ENCODE measurements around the gene EIF4E1B.

Gene EIF4E1B

DNA sequence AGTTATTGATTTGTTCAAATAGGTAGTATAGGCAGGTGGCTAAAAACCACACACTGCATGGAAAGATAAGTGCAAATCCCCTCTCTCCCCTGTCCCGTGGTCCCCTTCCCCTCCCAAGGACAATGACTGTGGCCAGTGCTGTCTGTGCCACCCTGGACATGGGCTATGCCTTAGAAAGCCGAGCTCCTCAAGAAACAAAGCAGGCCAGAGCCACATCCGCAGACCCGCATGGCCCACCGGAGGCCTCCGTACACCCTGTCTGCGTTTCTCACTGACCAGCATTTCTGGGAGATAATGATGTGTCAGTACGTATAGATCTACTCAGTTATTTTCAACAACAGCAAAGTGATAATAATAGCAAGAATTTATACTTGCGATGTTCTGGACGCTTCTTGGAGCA, 33.1 kb downstream of the EIF4E1B start:
- DNase-seq (ENCODE audit: low spot score): no peak
- ChIA-PET POLR2A (ENCODE audit: low non-redundant PET) (no interaction called here), CTCF (interaction anchor here (0.9 kb wide), 1 partner anchor 449 kb away, joined by 3 read pairs; no protein-coding TSS in a partner anchor)
- TF ChIP-seq, protein P1, sequence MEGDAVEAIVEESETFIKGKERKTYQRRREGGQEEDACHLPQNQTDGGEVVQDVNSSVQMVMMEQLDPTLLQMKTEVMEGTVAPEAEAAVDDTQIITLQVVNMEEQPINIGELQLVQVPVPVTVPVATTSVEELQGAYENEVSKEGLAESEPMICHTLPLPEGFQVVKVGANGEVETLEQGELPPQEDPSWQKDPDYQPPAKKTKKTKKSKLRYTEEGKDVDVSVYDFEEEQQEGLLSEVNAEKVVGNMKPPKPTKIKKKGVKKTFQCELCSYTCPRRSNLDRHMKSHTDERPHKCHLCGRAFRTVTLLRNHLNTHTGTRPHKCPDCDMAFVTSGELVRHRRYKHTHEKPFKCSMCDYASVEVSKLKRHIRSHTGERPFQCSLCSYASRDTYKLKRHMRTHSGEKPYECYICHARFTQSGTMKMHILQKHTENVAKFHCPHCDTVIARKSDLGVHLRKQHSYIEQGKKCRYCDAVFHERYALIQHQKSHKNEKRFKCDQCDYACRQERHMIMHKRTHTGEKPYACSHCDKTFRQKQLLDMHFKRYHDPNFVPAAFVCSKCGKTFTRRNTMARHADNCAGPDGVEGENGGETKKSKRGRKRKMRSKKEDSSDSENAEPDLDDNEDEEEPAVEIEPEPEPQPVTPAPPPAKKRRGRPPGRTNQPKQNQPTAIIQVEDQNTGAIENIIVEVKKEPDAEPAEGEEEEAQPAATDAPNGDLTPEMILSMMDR (conservative IDR thresholded peaks at IDR 0.05; ENCODE audit: low read depth): no peak
- H3K27ac ChIP-seq: no peak overlapping the region

GRCh38 chr5:176664479-176664878, 34.0 kb downstream of the EIF4E1B start:
- TF ChIP-seq, protein P1 (conservative IDR thresholded peaks at IDR 0.05; ENCODE audit: low read depth): no peak
- ChIA-PET POLR2A (ENCODE audit: low non-redundant PET) (no interaction called here), CTCF (interaction anchor here (0.6 to 1.1 kb wide), 2 partner anchors 21 to 49 kb away, joined by 3 to 5 read pairs; no protein-coding TSS in a partner anchor)
- no peak for DNase-seq (ENCODE audit: low spot score)
- no peak overlapping the region for H3K27ac ChIP-seq

- POLR2A ChIA-PET (ENCODE audit: low non-redundant PET): no interaction called here
These were observed 34.4 kb downstream of the EIF4E1B start for GRCh38 chr5:176664886-176665285.

DNA sequence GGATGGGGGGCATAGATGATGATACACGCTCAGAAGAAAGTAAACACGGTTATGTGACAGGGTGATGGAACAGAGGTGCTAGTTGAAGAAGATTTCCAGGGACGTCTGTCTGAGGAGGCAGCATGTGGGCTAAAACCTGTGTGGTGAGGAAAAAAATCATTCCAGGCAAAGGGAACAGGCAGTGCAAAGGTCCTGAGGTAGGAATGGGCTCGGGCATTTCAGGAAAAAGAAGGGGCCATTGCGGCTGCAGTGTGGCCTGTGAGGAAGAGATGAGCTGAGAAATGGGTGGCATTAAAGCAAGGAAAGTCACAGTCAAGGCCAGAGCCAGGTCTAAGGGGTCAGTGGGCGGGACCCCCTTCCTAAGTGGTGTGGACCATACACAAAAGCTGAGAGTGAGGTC, 35.0 kb downstream of the EIF4E1B start:
- POLR2A ChIA-PET (ENCODE audit: low non-redundant PET): no interaction called here
- TF ChIP-seq, protein P1 (conservative IDR thresholded peaks at IDR 0.05; ENCODE audit: low read depth): no peak
- DNase-seq (ENCODE audit: low spot score): no peak
- no peak overlapping the region for H3K27ac ChIP-seq
- CTCF ChIA-PET: interaction anchor here (0.6 to 1.1 kb wide), 2 partner anchors 20 to 272 kb away, joined by 3 to 5 read pairs; no protein-coding TSS in a partner anchor

More at GRCh38 chr5:176664886-176665285, 34.4 kb downstream of the EIF4E1B start:
- CTCF ChIA-PET: interaction anchor here (0.6 to 1.1 kb wide), 3 partner anchors 21 to 273 kb away, joined by 3 to 5 read pairs (median 3); no protein-coding TSS in a partner anchor
- H3K27ac ChIP-seq: no peak overlapping the region
- no peak for DNase-seq (ENCODE audit: low spot score)
- TF ChIP-seq, protein P1 (conservative IDR thresholded peaks at IDR 0.05; ENCODE audit: low read depth): no peak

GRCh38 chr5:176667637-176668036, 37.2 kb downstream of the EIF4E1B start:
- CTCF ChIA-PET: interaction anchor here (0.7 to 1.4 kb wide), 3 partner anchors 8 to 444 kb away, joined by 3 to 4 read pairs (median 4); no protein-coding TSS in a partner anchor
- TF ChIP-seq, protein P1 (conservative IDR thresholded peaks at IDR 0.05; ENCODE audit: low read depth): no peak
- DNase-seq (ENCODE audit: low spot score): no peak
- H3K27ac ChIP-seq: no peak overlapping the region
- POLR2A ChIA-PET (ENCODE audit: low non-redundant PET): no interaction called here

DNA sequence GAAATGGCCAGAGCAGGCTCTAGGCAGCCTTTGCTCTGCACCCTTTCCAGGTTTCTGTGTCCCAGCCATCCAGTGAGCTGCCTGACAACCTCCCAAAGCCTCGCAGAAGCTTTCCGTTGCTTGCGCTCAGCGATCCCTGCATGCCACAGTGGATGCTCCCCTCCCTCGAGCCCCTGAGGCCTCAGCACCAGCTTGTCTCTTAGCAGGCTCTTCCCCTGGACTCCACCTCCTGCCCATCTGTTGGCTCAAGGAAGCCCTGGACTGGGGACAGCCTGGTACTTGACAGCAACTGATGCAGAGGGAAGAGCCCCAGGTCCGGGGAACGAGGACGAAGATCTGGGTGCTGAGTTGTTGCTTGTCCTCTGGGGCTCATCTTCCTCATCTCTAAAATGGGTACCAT, 40.0 kb downstream of the EIF4E1B start:
- POLR2A ChIA-PET (ENCODE audit: low non-redundant PET): no interaction called here
- CTCF ChIA-PET: interaction anchor here (2.2 kb wide), 1 partner anchor 10 kb away, joined by 18 read pairs; no protein-coding TSS in a partner anchor
- TF ChIP-seq, protein P1 (conservative IDR thresholded peaks at IDR 0.05; ENCODE audit: low read depth): no peak

More for the DNA sequence above, 40.0 kb downstream of the EIF4E1B start:
- no peak for DNase-seq (ENCODE audit: low spot score)
- no peak overlapping the region for H3K27ac ChIP-seq
